A549 (cell line): Measurements from ENCODE around the gene LEKR1. TPM values are rescaled to one million over a fixed set of nuclear protein-coding genes. Genes with fewer than 3 reads are reported as not detected.
A peak's percentile ranks its signal among the peaks of the same experiment; 100 is the strongest.

Experiments
- ATAC-seq, 2 experiments: fragments of 200-7000 bp in 1 of 2; fragments of >200 bp in 1 of 2; cut with Nextera tagmentation in 1 of 2; cut with Tn5 transposase in 1 of 2; 3 replicates each; pipeline versions ENCODE4 v1.8.0 to v1.9.1; 2018 to 2020; ENCODE audit warnings: mild to moderate bottlenecking in 1 of 2, moderate library complexity in 1 of 2
- CTCF ChIA-PET: fragments of 300-600 bp; sonication (Branson Sonifier 250); formaldehyde crosslinking; extraction: SDS; loops from one replicate; lab custom pipeline; 2021; ENCODE audit warnings: antibody characterized with exemption, inconsistent platforms; lab: Yijun Ruan, JAX
- POLR2A ChIA-PET: fragments of 350-600 bp; formaldehyde crosslinking; extraction: SDS; loops from one replicate; lab custom pipeline; 2021; ENCODE audit warnings: antibody characterized with exemption, inconsistent platforms; lab: Yijun Ruan, JAX
- DNase-seq, 2 experiments: peaks; one replicate each; pipeline versions ENCODE4 v3.0.0 to v3.0.0-alpha.2; 2011 to 2016; ENCODE audit warnings: low read depth in 1 of 2, low spot score in 1 of 2
- FAIRE-seq: peaks from 2 replicates; lab custom pipeline; 2011; peaks lifted over from hg19 to GRCh38; lab: Jason Lieb, UNC
- H3K27ac ChIP-seq, 2 experiments: fragments of >200 bp; sonication (Bioruptor Twin); formaldehyde crosslinking; 3 replicates each; pipeline ENCODE4 v1.5.1; 2016 to 2017
- H3K4me1 ChIP-seq: fragments of >200 bp; sonication (Bioruptor Twin); formaldehyde crosslinking; 3 replicates; pipeline ENCODE4 v1.6.1; 2016
- H3K4me2 ChIP-seq: fragments of >200 bp; sonication (Bioruptor Twin); formaldehyde crosslinking; 3 replicates; pipeline ENCODE4 v1.6.1; 2016
- H3K4me3 ChIP-seq: fragments of >200 bp; sonication (Bioruptor Twin); formaldehyde crosslinking; 3 replicates; pipeline ENCODE4 v1.5.1; 2016
- H3K9me3 ChIP-seq: fragments of >200 bp; sonication (Bioruptor Twin); formaldehyde crosslinking; 3 replicates; pipeline ENCODE4 v1.6.1; 2016
- CEBPB ChIP-seq, 2 experiments: fragments of >200 bp in 1 of 2; sonication (Bioruptor Twin) in 1 of 2; formaldehyde crosslinking in 1 of 2; IDR thresholded peaks; 2 replicates each; pipeline ENCODE4 v1.6.1; 2012 to 2016
- CHD2 ChIP-seq: fragments of 150-350 bp; IDR thresholded peaks from 2 replicates; pipeline ENCODE4 v1.6.1; 2014; ENCODE audit warnings: low read length; ENCODE audit not compliant: partially characterized antibody
- EP300 ChIP-seq, 2 experiments: fragments of >200 bp; sonication (Bioruptor Twin); formaldehyde crosslinking; IDR thresholded peaks; 2 replicates in 1 of 2; 3 replicates in 1 of 2; pipeline ENCODE4 v1.6.1; 2016 to 2017
- ESRRA ChIP-seq: fragments of 150-350 bp; IDR thresholded peaks from 2 replicates; pipeline ENCODE4 v1.6.1; 2014; ENCODE audit warnings: mild to moderate bottlenecking, low read length, borderline replicate concordance
- FOSB ChIP-seq: fragments of 250-450 bp; sonication (Bioruptor Pico); IDR thresholded peaks from 2 replicates; pipeline ENCODE4 v1.5.0; 2020; ENCODE audit warnings: mild to moderate bottlenecking, moderate library complexity
- FOSL2 ChIP-seq, 2 experiments: fragments of 450-650 bp in 1 of 2; fragments of >200 bp in 1 of 2; sonication (Bioruptor Twin) in 1 of 2; formaldehyde crosslinking; IDR thresholded peaks; 2 replicates each; pipeline versions ENCODE4 v1.5.0 to v1.6.1; 2016 to 2020; ENCODE audit warnings: mild to moderate bottlenecking in 1 of 2, moderate library complexity in 1 of 2
- FOXS1 ChIP-seq: fragments of 250-450 bp; sonication (Bioruptor Pico); IDR thresholded peaks from 2 replicates; pipeline ENCODE4 v1.5.0; 2020; ENCODE audit warnings: mild to moderate bottlenecking, moderate library complexity
- GATA3 ChIP-seq: IDR thresholded peaks from 2 replicates; pipeline ENCODE4 v1.6.1; 2012; ENCODE audit warnings: borderline replicate concordance
- HOXA7 ChIP-seq: fragments of 250-450 bp; sonication (Bioruptor Pico); IDR thresholded peaks from 2 replicates; pipeline ENCODE4 v1.5.0; 2020; ENCODE audit warnings: mild to moderate bottlenecking, moderate library complexity
- JUN ChIP-seq, 2 experiments: fragments of >200 bp; sonication (Bioruptor Twin); formaldehyde crosslinking; IDR thresholded peaks; 2 replicates in 1 of 2; 3 replicates in 1 of 2; pipeline ENCODE4 v1.6.1; 2016 to 2017
- JUNB ChIP-seq: fragments of >200 bp; sonication (Bioruptor Twin); formaldehyde crosslinking; IDR thresholded peaks from 2 replicates; pipeline ENCODE4 v1.6.1; 2016
- MAFK ChIP-seq: fragments of 450-650 bp; IDR thresholded peaks from 2 replicates; pipeline ENCODE4 v1.6.1; 2014; ENCODE audit not compliant: partially characterized antibody
- MAZ ChIP-seq: fragments of 150-350 bp; IDR thresholded peaks from 2 replicates; pipeline ENCODE4 v1.6.1; 2014; ENCODE audit warnings: antibody characterized with exemption, low read depth, low read length, borderline replicate concordance
- MYC ChIP-seq: IDR thresholded peaks from 2 replicates; pipeline ENCODE4 v1.6.1; 2012; ENCODE audit warnings: mild to moderate bottlenecking, inconsistent platforms, low read length, improper control_type of control experiment, borderline replicate concordance
- NFE2L2 ChIP-seq: fragments of 150-350 bp; conservative IDR thresholded peaks from 2 replicates; pipeline ENCODE4 v1.6.1; 2014; ENCODE audit warnings: low read length
- POLR2A ChIP-seq: IDR thresholded peaks from 2 replicates; pipeline ENCODE4 v1.6.1; 2012; ENCODE audit warnings: mild to moderate bottlenecking, low read length
- RAD21 ChIP-seq, 2 experiments: fragments of >200 bp in 1 of 2; sonication (Bioruptor Twin) in 1 of 2; formaldehyde crosslinking in 1 of 2; IDR thresholded peaks in 1 of 2; conservative IDR thresholded peaks in 1 of 2; 2 replicates in 1 of 2; 3 replicates in 1 of 2; pipeline ENCODE4 v1.6.1; 2012 to 2018; ENCODE audit warnings: inconsistent platforms in 1 of 2
- RARB ChIP-seq: fragments of 250-450 bp; sonication (Bioruptor Pico); IDR thresholded peaks from 2 replicates; pipeline ENCODE4 v1.8.0; 2021; ENCODE audit warnings: mild to moderate bottlenecking, moderate library complexity
- RFX5 ChIP-seq: fragments of 450-650 bp; IDR thresholded peaks from 2 replicates; pipeline ENCODE4 v1.7.1; 2014; ENCODE audit warnings: antibody characterized with exemption, mild to moderate bottlenecking, moderate library complexity
- TFCP2L1 ChIP-seq: fragments of 250-450 bp; sonication (Bioruptor Pico); IDR thresholded peaks from 2 replicates; pipeline ENCODE4 v1.5.0; 2021; ENCODE audit warnings: mild to moderate bottlenecking
- ZSCAN20 ChIP-seq: fragments of 250-450 bp; sonication (Bioruptor Pico); IDR thresholded peaks from 2 replicates; pipeline ENCODE4 v1.8.0; 2022; ENCODE audit warnings: mild to moderate bottlenecking, moderate library complexity
- WGBS: methylation state at CpG from one replicate; pipeline ENCODE4 v1.1.6; 2017; ENCODE audit errors: missing lambda C conversion rate; 5-methylcytosine and 5-hydroxymethylcytosine counted together
- polyA plus RNA-seq, 4 experiments: library from polyadenylated mRNA; depleted of rRNA in 3 of 4; stranded (reverse); fragments of >200 nt; fragmentation: RNase III in 1 of 4; extraction: RNeasy Plus Mini Kit Qiagen cat#74134 plus additional on column Dnase treatment in 1 of 4; gene quantifications; 2 replicates in 3 of 4; 3 replicates in 1 of 4; pipeline ENCODE4 v1.2.3, GENCODE V29; 2011 to 2017
- TF ChIP-seq, protein P1 (sequence below): fragments of 200-600 bp; sonication (generic); IDR thresholded peaks from 2 replicates; pipeline ENCODE4 v1.6.1; 2016; ENCODE audit warnings: antibody characterized with exemption, mild to moderate bottlenecking, moderate library complexity
- TF ChIP-seq, protein P2 (sequence below): fragments of 250-450 bp; sonication (Bioruptor Pico); IDR thresholded peaks from 2 replicates; pipeline ENCODE4 v1.5.0; 2020; ENCODE audit warnings: low read depth, mild to moderate bottlenecking, moderate library complexity
- TF ChIP-seq, protein P3 (sequence below): fragments of 450-650 bp; IDR thresholded peaks from 2 replicates; pipeline ENCODE4 v1.6.1; 2014; ENCODE audit warnings: antibody characterized with exemption
- TF ChIP-seq, protein P4 (sequence below): IDR thresholded peaks from 2 replicates; pipeline ENCODE4 v1.6.1; 2012

The LEKR1 gene
- polyA plus RNA-seq, 2 of the 4 experiments (the other 2 are of a cell fraction) = 1.3 to 1.4 TPM

DNA sequence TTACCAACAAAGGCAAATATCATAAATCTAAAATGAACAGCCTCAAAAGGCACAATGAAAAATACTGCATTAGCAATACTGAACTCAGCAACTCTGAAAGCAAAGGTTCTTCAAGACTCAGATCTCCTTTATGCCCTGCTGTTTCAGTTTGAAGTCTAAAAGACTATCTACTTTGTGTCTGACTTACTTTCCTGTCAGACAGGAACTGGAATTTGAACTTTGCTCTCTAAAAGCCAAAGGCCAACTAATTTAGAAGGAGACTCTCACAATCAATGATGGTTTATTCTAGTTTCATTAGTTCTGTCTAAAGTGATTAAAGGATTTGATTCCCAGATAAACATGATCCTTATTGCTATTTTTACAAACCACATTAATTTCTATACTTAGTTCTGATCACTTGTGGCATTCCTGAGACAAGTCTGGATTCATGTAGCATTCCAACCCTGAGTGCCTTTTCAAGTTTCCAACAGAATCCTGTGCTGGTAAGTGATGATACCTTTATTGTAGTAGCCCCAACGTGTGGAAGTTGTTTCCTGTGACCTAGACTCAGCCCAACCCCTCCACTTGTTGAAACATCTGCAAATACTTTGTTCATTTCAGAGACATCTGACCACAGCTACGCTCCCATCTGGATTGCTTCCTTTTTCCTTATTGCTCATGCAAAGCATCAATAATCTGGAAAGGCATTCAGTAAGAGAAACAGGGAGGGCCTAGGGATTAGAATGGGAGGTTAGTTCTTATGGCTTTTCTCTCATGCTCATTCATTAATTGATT, 14.9 kb upstream of the LEKR1 start (continued):
- TF ChIP-seq, protein P1, sequence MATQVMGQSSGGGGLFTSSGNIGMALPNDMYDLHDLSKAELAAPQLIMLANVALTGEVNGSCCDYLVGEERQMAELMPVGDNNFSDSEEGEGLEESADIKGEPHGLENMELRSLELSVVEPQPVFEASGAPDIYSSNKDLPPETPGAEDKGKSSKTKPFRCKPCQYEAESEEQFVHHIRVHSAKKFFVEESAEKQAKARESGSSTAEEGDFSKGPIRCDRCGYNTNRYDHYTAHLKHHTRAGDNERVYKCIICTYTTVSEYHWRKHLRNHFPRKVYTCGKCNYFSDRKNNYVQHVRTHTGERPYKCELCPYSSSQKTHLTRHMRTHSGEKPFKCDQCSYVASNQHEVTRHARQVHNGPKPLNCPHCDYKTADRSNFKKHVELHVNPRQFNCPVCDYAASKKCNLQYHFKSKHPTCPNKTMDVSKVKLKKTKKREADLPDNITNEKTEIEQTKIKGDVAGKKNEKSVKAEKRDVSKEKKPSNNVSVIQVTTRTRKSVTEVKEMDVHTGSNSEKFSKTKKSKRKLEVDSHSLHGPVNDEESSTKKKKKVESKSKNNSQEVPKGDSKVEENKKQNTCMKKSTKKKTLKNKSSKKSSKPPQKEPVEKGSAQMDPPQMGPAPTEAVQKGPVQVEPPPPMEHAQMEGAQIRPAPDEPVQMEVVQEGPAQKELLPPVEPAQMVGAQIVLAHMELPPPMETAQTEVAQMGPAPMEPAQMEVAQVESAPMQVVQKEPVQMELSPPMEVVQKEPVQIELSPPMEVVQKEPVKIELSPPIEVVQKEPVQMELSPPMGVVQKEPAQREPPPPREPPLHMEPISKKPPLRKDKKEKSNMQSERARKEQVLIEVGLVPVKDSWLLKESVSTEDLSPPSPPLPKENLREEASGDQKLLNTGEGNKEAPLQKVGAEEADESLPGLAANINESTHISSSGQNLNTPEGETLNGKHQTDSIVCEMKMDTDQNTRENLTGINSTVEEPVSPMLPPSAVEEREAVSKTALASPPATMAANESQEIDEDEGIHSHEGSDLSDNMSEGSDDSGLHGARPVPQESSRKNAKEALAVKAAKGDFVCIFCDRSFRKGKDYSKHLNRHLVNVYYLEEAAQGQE = no peak

DNA sequence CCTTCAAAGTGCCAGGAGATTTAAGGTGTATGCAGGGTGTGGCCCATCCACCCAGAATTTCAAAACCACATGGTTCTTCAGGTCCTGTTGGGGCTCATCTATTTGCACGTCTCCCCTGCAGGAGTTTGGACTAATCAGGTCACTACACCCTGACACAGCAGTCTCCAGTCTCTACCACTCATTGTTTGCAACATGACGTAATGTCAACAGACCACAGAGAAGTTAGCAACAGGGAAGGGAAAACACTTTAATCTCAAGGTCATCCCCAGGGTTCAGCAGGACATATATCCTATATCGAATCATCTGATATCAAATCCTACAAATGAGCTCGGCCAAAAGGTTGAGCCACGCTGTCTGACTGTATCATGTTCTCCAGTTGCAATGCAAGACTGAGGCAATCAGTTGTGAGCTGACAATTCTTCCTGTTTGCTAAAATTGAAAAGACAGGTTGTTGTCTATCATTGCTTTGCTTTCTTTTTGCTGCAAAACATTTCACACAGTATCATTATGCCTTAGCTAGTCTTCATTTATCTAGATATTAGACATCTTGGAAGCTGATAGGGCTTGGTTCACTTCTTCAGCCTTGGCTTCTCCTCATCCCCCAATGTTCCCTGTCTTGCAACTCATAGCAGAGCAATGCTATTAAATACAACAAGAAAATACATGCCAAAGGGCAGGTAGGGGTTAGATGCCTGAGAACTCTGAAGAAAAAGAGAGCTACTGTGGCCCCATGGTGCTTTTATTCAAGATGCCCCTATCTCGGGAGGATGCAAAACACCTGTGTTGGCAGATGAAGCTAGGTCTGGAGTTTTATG, 13.4 kb upstream of the LEKR1 start:
- Histone ChIP-seq H3K4me2 (peak overlapping the region; percentile 60), H3K4me1 (peaks cover 51% of the 10 kb centered on the region), H3K4me3 (no peak overlapping the region), H3K9me3 (no peaks in the 10 kb centered on the region), H3K27ac (peak overlapping the region; percentile 68 to 78)
- POLR2A ChIA-PET = interaction anchor here (1.0 to 1.2 kb wide), 4 partner anchors 13 to 269 kb away, joined by 3 to 6 read pairs (median 4); partner anchors contain the start of gene TIPARP
- peak; percentile 90 to 96 for DNase-seq
- TF ChIP-seq FOSL2 (IDR thresholded peaks at IDR 0.05) = no peak
- TF ChIP-seq FOSL2 (CRISPR knock-in tag; IDR thresholded peaks at IDR 0.05) = peak; percentile 85
- TF ChIP-seq FOXS1 (CRISPR knock-in tag) = peak; percentile 24; the same call in 1 of the 2 replicates
- peak; percentile 87; the same call in 1 of the 2 replicates for TF ChIP-seq GATA3
- TF ChIP-seq NFE2L2 = peak; percentile 90
- TF ChIP-seq JUNB = peak; percentile 36
- no peak for TF ChIP-seq FOSB (CRISPR knock-in tag)
- TF ChIP-seq CHD2 = peak; percentile 13
- no peak for TF ChIP-seq POLR2A
- 0 out of 2 replicates have a peak, but pooled peaks have one; percentile 27 for TF ChIP-seq TFCP2L1 (CRISPR knock-in tag)
- TF ChIP-seq, protein P2, sequence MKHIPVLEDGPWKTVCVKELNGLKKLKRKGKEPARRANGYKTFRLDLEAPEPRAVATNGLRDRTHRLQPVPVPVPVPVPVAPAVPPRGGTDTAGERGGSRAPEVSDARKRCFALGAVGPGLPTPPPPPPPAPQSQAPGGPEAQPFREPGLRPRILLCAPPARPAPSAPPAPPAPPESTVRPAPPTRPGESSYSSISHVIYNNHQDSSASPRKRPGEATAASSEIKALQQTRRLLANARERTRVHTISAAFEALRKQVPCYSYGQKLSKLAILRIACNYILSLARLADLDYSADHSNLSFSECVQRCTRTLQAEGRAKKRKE (CRISPR knock-in tag) = 0 out of 2 replicates have a peak, but pooled peaks have one; percentile 12
- peak; percentile 62 to 81; a peak in 2 of 5 replicates for TF ChIP-seq JUN (IDR thresholded peaks at IDR 0.05)
- peak; percentile 40; the same call in 1 of the 2 replicates for TF ChIP-seq RARB
- peak; percentile 47 to 70; a peak in 2 of 5 replicates for TF ChIP-seq EP300 (IDR thresholded peaks at IDR 0.05)
- TF ChIP-seq, protein P1 = no peak
- TF ChIP-seq ZSCAN20 (CRISPR knock-in tag) = peak; percentile 72; the same call in 1 of the 2 replicates
- TF ChIP-seq, protein P3, sequence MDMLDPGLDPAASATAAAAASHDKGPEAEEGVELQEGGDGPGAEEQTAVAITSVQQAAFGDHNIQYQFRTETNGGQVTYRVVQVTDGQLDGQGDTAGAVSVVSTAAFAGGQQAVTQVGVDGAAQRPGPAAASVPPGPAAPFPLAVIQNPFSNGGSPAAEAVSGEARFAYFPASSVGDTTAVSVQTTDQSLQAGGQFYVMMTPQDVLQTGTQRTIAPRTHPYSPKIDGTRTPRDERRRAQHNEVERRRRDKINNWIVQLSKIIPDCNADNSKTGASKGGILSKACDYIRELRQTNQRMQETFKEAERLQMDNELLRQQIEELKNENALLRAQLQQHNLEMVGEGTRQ = no peak
- TF ChIP-seq MAFK = peak; percentile 98
- no peak for TF ChIP-seq RFX5
- TF ChIP-seq CEBPB (IDR thresholded peaks at IDR 0.05) = peak; percentile 46 to 87; a peak in 3 of 4 replicates
- peak in 1 of 2 experiments; percentile 22; a peak in 1 of 5 replicates for TF ChIP-seq RAD21 (conservative IDR thresholded peaks at IDR 0.05 in 1 of 2, IDR thresholded peaks at IDR 0.05 in 1 of 2)
- peak; percentile 48; the same call in 1 of the 2 replicates for TF ChIP-seq MYC
- TF ChIP-seq HOXA7 (CRISPR knock-in tag) = no peak
- TF ChIP-seq, protein P4, sequence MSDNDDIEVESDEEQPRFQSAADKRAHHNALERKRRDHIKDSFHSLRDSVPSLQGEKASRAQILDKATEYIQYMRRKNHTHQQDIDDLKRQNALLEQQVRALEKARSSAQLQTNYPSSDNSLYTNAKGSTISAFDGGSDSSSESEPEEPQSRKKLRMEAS = peak; percentile 72
- TF ChIP-seq MAZ = no peak
- TF ChIP-seq ESRRA = peak; percentile 94
- peak; percentile 32 for FAIRE-seq
- peak; percentile 74 to 80 for ATAC-seq
- 9% methylated on average over 6 of the region's 6 CpGs for WGBS
- CTCF ChIA-PET = interaction anchor here (1.3 kb wide), 1 partner anchor 325 kb away, joined by 4 read pairs; no protein-coding TSS in a partner anchor
